GM23338 (cell line): ENCODE measurements around the gene ATAD5. TPM values are rescaled to one million over a fixed set of nuclear protein-coding genes. Genes with fewer than 3 reads are reported as not detected.
"Not testable (repeated sequence)": the region's sequence is repeated elsewhere in the genome, so short reads cannot be mapped to it uniquely, and the experiment has no call there.

Source experiments
- ATAC-seq: fragments of 200-7000 bp; cut with Tn5 transposase; 3 replicates; pipeline ENCODE4 v1.9.1; 2020
- DNase-seq: peaks from one replicate; pipeline ENCODE4 v3.0.0-alpha.2; 2015; ENCODE audit warnings: low spot score
- H2AFZ ChIP-seq: fragments of 200-600 bp; sonication (generic); 2 replicates; pipeline ENCODE4 v1.8.0; 2016; ENCODE audit warnings: antibody characterized with exemption, mild to moderate bottlenecking, moderate library complexity
- H3F3A ChIP-seq: fragments of 200-600 bp; sonication (generic); replicated peaks from 2 replicates; pipeline ENCODE4 v1.8.0; 2017; ENCODE audit warnings: antibody characterized with exemption, mixed run types, low read depth
- H3K27ac ChIP-seq: fragments of 200-600 bp; sonication (generic); 2 replicates; pipeline ENCODE4 v1.6.1; 2016; ENCODE audit warnings: low read depth
- H3K27me3 ChIP-seq: fragments of 200-600 bp; sonication (generic); 2 replicates; pipeline ENCODE4 v1.8.0; 2016; ENCODE audit warnings: mild to moderate bottlenecking, mixed run types, moderate library complexity; ENCODE audit not compliant: insufficient read depth
- H3K36me3 ChIP-seq: fragments of 200-600 bp; sonication (generic); 2 replicates; pipeline ENCODE4 v1.8.0; 2016; ENCODE audit warnings: mild to moderate bottlenecking; ENCODE audit not compliant: insufficient read depth
- H3K4me1 ChIP-seq: fragments of 200-600 bp; sonication (generic); 2 replicates; pipeline ENCODE4 v1.8.0; 2016; ENCODE audit warnings: mild to moderate bottlenecking, moderate library complexity; ENCODE audit not compliant: insufficient read depth
- H3K4me2 ChIP-seq: fragments of 200-600 bp; sonication (generic); 2 replicates; pipeline ENCODE4 v1.7.1; 2017; ENCODE audit warnings: mixed run types
- H3K4me3 ChIP-seq: fragments of 200-600 bp; sonication (generic); 2 replicates; pipeline ENCODE4 v1.6.1; 2016; ENCODE audit warnings: mixed run types
- H3K79me2 ChIP-seq: fragments of 200-600 bp; sonication (generic); replicated peaks from 2 replicates; pipeline ENCODE4 v1.8.0; 2017; ENCODE audit warnings: mild to moderate bottlenecking; ENCODE audit not compliant: insufficient read depth
- H3K9me2 ChIP-seq: fragments of 200-600 bp; sonication (generic); 2 replicates; pipeline ENCODE4 v1.8.0; 2017; ENCODE audit not compliant: insufficient read depth
- H4K20me1 ChIP-seq: fragments of 200-600 bp; sonication (generic); replicated peaks from 2 replicates; pipeline ENCODE4 v1.8.0; 2017; ENCODE audit warnings: mild to moderate bottlenecking; ENCODE audit not compliant: insufficient read depth
- H3K27ac Mint-ChIP-seq: 2 replicates; pipeline ENCODE4 v1.8.0; 2020; ENCODE audit warnings: inconsistent platforms, mild to moderate bottlenecking, moderate library complexity, mixed read lengths
- H3K27me3 Mint-ChIP-seq: 3 replicates; pipeline ENCODE4 v1.8.0; 2022; ENCODE audit warnings: low read depth, mild to moderate bottlenecking, moderate library complexity, mixed read lengths, inconsistent platforms; ENCODE audit not compliant: insufficient read depth, poor library complexity
- H3K36me3 Mint-ChIP-seq: 3 replicates; pipeline ENCODE4 v1.8.0; 2021; ENCODE audit warnings: low read depth, mild to moderate bottlenecking, inconsistent platforms, moderate library complexity, mixed read lengths
- H3K4me1 Mint-ChIP-seq: 3 replicates; pipeline ENCODE4 v1.8.0; 2020; ENCODE audit warnings: mild to moderate bottlenecking, inconsistent platforms, mixed read lengths
- H3K4me3 Mint-ChIP-seq: 3 replicates; pipeline ENCODE4 v1.8.0; 2021; ENCODE audit warnings: moderate library complexity, mild to moderate bottlenecking, inconsistent platforms, mixed read lengths
- H3K9me3 Mint-ChIP-seq: 3 replicates; pipeline ENCODE4 v1.8.0; 2020; ENCODE audit warnings: moderate library complexity, mild to moderate bottlenecking, inconsistent platforms, mixed read lengths
- CREB1 ChIP-seq: fragments of 250-450 bp; sonication (Bioruptor Pico); IDR thresholded peaks from 2 replicates; pipeline ENCODE4 v1.5.0; 2020; ENCODE audit warnings: low read depth, mild to moderate bottlenecking, moderate library complexity
- EZH2 ChIP-seq: fragments of 200-600 bp; sonication (generic); IDR thresholded peaks from one replicate; pipeline ENCODE4 v1.8.0; 2017; ENCODE audit warnings: antibody characterized with exemption, mild to moderate bottlenecking, low read depth; ENCODE audit not compliant: unreplicated experiment
- EZH2phosphoT487 ChIP-seq: fragments of 200-600 bp; sonication (generic); IDR thresholded peaks from one replicate; pipeline ENCODE4 v1.8.1; 2018; ENCODE audit warnings: antibody characterized with exemption; ENCODE audit not compliant: unreplicated experiment
- JUNB ChIP-seq: IDR thresholded peaks from one replicate; pipeline ENCODE4 v1.6.1; 2016; ENCODE audit warnings: antibody characterized with exemption; ENCODE audit not compliant: unreplicated experiment
- NANOG ChIP-seq: IDR thresholded peaks from 2 replicates; pipeline ENCODE4 v1.6.1; 2016; ENCODE audit warnings: antibody characterized with exemption, borderline replicate concordance
- POLR2AphosphoS5 ChIP-seq: IDR thresholded peaks from 2 replicates; pipeline ENCODE4 v1.6.1; 2016; ENCODE audit warnings: antibody characterized with exemption, low read depth
- STAT1 ChIP-seq: IDR thresholded peaks from one replicate; pipeline ENCODE4 v1.6.1; 2016; ENCODE audit warnings: antibody characterized with exemption; ENCODE audit not compliant: unreplicated experiment
- ZNF114 ChIP-seq: fragments of 250-450 bp; sonication (Bioruptor Pico); IDR thresholded peaks from 2 replicates; pipeline ENCODE4 v1.5.0; 2020; ENCODE audit warnings: mild to moderate bottlenecking, moderate library complexity
- ZNF331 ChIP-seq: fragments of 250-450 bp; sonication (Bioruptor Pico); IDR thresholded peaks from 2 replicates; pipeline ENCODE4 v1.5.0; 2020; ENCODE audit warnings: low read depth, mild to moderate bottlenecking, moderate library complexity
- ZNF462 ChIP-seq: fragments of 250-450 bp; sonication (Bioruptor Pico); IDR thresholded peaks from 2 replicates; pipeline ENCODE4 v1.5.0; 2020; ENCODE audit warnings: mild to moderate bottlenecking, moderate library complexity
- polyA plus RNA-seq: library from polyadenylated mRNA; unstranded; fragments of >200 nt; fragmentation: Nextera tagmentation; extraction: Ambion mirVana; gene quantifications from 2 replicates; pipeline ENCODE4 v1.2.1, GENCODE V29; 2016
- total RNA-seq: library from RNA; depleted of rRNA; stranded (reverse); fragments of >200 nt; shearing (Covaris generic); gene quantifications from 2 replicates; pipeline ENCODE4 v1.2.3, GENCODE V29; 2014

The ATAD5 gene
- total and polyA plus RNA-seq, 2 experiments from 2014 or later, result 24.2 to 30.9 TPM

GRCh38 chr17:30930495-30930894 lies 98.7 kb downstream of the ATAD5 start (continued):
- no peak for TF ChIP-seq ZNF114
- TF ChIP-seq EZH2, result no peak

GRCh38 chr17:30931582-30931981 lies 99.8 kb downstream of the ATAD5 start:
- not testable (repeated sequence) for H3K4me3 Mint-ChIP-seq, H3K36me3 ChIP-seq, H3K36me3 Mint-ChIP-seq, H3K4me2 ChIP-seq, H3K27me3 Mint-ChIP-seq, H3K27me3 ChIP-seq, H3K4me1 Mint-ChIP-seq, H3K79me2 ChIP-seq, H2AFZ ChIP-seq, ATAC-seq, H3K4me3 ChIP-seq, DNase-seq, H3K27ac Mint-ChIP-seq, H4K20me1 ChIP-seq, H3K9me2 ChIP-seq, H3F3A ChIP-seq, H3K9me3 Mint-ChIP-seq, H3K4me1 ChIP-seq, H3K27ac ChIP-seq

GRCh38 chr17:30933966-30934365 lies 102.2 kb downstream of the ATAD5 start:
- H3K27ac ChIP-seq, result no peak overlapping the region
- H3K4me1 ChIP-seq, result no peaks in the 10 kb centered on the region
- Mint-ChIP-seq H3K4me3 (no peak overlapping the region), H3K9me3 (no peaks in the 10 kb centered on the region), H3K36me3 (no peaks in the 10 kb centered on the region), H3K27ac (no peak overlapping the region), H3K27me3 (peaks cover 4% of the 10 kb centered on the region), H3K4me1 (no peaks in the 10 kb centered on the region)
- no peaks in the 10 kb centered on the region for H3K9me2 ChIP-seq
- H3K79me2 ChIP-seq, result no peaks in the 10 kb centered on the region
- no peaks in the 10 kb centered on the region for H3F3A ChIP-seq
- no peak overlapping the region for H3K4me3 ChIP-seq
- H3K36me3 ChIP-seq, result no peaks in the 10 kb centered on the region
- H3K27me3 ChIP-seq, result no peaks in the 10 kb centered on the region
- TF ChIP-seq EZH2phosphoT487, result no peak
- no peak for TF ChIP-seq STAT1
- TF ChIP-seq POLR2AphosphoS5, result no peak
- no peak for TF ChIP-seq JUNB
- no peak for TF ChIP-seq ZNF462 (CRISPR knock-in tag)
- TF ChIP-seq CREB1, result no peak
- no peak for TF ChIP-seq NANOG
- no peak for TF ChIP-seq ZNF331
- no peak for DNase-seq
- no peaks in the 10 kb centered on the region for H4K20me1 ChIP-seq
- no peak overlapping the region for H3K4me2 ChIP-seq
- H2AFZ ChIP-seq, result no peak overlapping the region
- ATAC-seq, result no peak
